BLaER1 treated with 17β-estradiol and CSF1 and Interleukin-3, amounts not matched to agents 10 nM and 100 nM (cell line): ENCODE data around the gene WDR83.
"Not testable (repeated sequence)": the region's sequence is repeated elsewhere in the genome, so short reads cannot be mapped to it uniquely, and the experiment has no call there.

Experiments
- H3K27ac ChIP-seq, 11 experiments: shearing (Covaris generic); formaldehyde crosslinking; 2 replicates each; pipeline ENCODE4 v1.8.1; 2022
- H3K27me3 ChIP-seq, 11 experiments: shearing (Covaris generic); formaldehyde crosslinking; 2 replicates each; pipeline ENCODE4 v1.8.1; 2022
- H3K36me3 ChIP-seq, 11 experiments: shearing (Covaris generic); formaldehyde crosslinking; 2 replicates each; pipeline ENCODE4 v1.8.1; 2022
- H3K4me1 ChIP-seq, 10 experiments: shearing (Covaris generic); formaldehyde crosslinking; 2 replicates each; pipeline ENCODE4 v1.8.1; 2022
- H3K4me2 ChIP-seq, 11 experiments: shearing (Covaris generic); formaldehyde crosslinking; 2 replicates each; pipeline ENCODE4 v1.8.1; 2022
- H3K4me3 ChIP-seq, 10 experiments: shearing (Covaris generic); formaldehyde crosslinking; 2 replicates each; pipeline ENCODE4 v1.8.1; 2022
- H3K9ac ChIP-seq, 11 experiments: shearing (Covaris generic); formaldehyde crosslinking; 2 replicates each; pipeline ENCODE4 v1.8.1; 2022
- H3K9me3 ChIP-seq, 11 experiments: shearing (Covaris generic); formaldehyde crosslinking; replicated peaks in 1 of 11; 2 replicates each; pipeline ENCODE4 v1.8.1; 2022
- H4K20me1 ChIP-seq, 11 experiments: shearing (Covaris generic); formaldehyde crosslinking; 2 replicates each; pipeline ENCODE4 v1.8.1; 2022
- Cebpa-rat ChIP-seq, 11 experiments: shearing (Covaris generic); IDR thresholded peaks; 2 replicates each; pipeline ENCODE4 v1.8.1; 2022

WDR83 gene

DNA sequence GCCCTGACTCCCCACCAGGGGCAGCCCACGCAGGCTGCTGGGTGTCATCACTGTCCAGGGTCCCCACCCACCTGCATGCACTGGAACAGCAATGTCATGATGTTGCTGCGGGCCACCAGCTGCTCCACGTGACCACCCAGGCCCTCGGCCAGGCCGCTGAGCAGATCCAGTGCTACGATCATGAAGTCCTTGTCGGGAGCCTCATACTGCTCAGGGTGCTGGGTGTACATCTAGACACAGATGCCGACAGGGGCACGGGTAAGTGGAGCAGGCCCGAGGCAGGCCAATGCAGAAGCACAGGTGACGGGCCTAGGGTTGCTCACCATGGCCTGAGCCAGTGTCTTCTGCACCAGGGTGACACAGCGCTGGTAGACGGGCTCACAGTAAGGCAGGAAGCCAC, 38.6 kb downstream of the WDR83 start:
- no peak overlapping the region for H3K9ac ChIP-seq
- no peak overlapping the region for H3K4me3 ChIP-seq
- H3K27me3 ChIP-seq, result no peaks in the 10 kb centered on the region
- no peaks in the 10 kb centered on the region for H3K4me1 ChIP-seq
- no peak overlapping the region for H3K27ac ChIP-seq
- H3K9me3 ChIP-seq, result no peaks in the 10 kb centered on the region
- H3K4me2 ChIP-seq, result no peak overlapping the region
- peaks cover 0 to 94% (median 73%) of the 10 kb centered on the region in 11 experiments; a peak in 19 of 22 replicates for H4K20me1 ChIP-seq
- no peak for TF ChIP-seq Cebpa-rat (IDR thresholded peaks at IDR 0.05)
- H3K36me3 ChIP-seq, result peaks cover 96 to 100% (median 98%) of the 10 kb centered on the region in 11 experiments

DNA sequence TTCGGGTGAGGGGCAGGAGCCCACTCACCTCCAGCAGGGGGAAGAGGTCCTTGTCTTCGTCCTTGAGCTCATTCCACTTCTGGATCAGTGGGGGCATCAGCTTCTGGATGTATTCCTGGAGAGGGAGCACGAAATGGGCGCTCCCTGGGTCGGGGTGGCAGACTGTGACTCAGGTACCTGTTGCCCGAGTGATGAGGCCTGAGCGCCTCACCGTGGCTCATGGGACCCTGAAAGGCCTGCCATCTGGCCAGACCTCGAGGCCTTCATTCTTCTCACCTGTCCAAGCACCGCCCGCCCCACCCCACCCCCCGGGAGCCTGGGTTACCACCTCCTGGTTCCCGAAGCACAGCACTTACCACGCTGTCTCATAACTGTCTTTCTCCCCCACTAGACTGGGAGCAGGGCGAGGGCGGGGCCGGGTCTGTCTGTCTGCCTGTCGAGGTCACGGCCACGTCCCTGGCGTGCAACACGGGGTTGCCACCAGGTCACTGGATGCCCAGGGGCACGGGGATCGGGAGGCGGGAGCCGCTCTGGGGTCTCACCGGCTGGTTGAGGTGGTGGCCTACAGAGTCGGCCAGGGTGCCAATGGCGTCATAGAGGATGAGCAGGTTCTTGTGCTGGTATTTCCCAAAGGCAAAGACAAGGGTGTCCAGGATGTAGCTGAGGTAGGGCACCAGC, 39.2 kb downstream of the WDR83 start:
- Histone ChIP-seq H3K4me2 (no peak overlapping the region), H3K4me3 (no peak overlapping the region), H3K9me3 (no peaks in the 10 kb centered on the region), H3K27me3 (no peaks in the 10 kb centered on the region), H3K27ac (no peak overlapping the region), H3K4me1 (no peaks in the 10 kb centered on the region), H3K36me3 (peaks cover 99 to 100% (median 100%) of the 10 kb centered on the region in 11 experiments), H3K9ac (no peak overlapping the region), H4K20me1 (peaks cover 0 to 98% (median 78%) of the 10 kb centered on the region in 11 experiments; a peak in 19 of 22 replicates)
- TF ChIP-seq Cebpa-rat (IDR thresholded peaks at IDR 0.05), result no peak

DNA sequence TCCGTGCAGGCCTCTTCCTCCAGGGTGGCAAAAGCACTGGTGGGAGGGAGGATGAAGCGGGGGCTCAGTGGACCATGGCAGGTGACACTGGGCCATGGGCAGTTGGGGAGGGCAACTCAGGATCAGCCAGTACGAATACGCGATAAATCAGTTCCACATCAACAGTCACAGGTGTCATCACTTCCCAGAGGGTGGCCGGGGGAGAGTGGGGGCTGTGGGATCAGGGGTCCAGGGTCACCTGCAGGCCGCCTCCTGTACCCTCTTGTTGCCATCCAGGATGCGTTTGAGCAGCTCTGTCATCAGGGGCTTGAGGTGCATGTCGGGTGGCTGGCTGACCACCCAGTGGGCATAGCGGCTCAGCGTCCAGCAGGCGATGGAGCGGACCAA, 39.7 kb downstream of the WDR83 start:
- no peak overlapping the region for H3K4me2 ChIP-seq
- no peak overlapping the region for H3K4me3 ChIP-seq
- 0 out of 22 replicates have a peak overlapping the region, but pooled peaks of 1 of the 11 experiments have one; percentile 23 for H3K9ac ChIP-seq
- H3K27ac ChIP-seq, result no peak overlapping the region
- H3K4me1 ChIP-seq, result no peaks in the 10 kb centered on the region
- no peaks in the 10 kb centered on the region for H3K27me3 ChIP-seq
- H3K9me3 ChIP-seq, result no peaks in the 10 kb centered on the region
- peaks cover under 1 to 98% (median 78%) of the 10 kb centered on the region in 11 experiments; a peak in 20 of 22 replicates for H4K20me1 ChIP-seq
- TF ChIP-seq Cebpa-rat (IDR thresholded peaks at IDR 0.05), result no peak
- H3K36me3 ChIP-seq, result peaks cover 99 to 100% (median 100%) of the 10 kb centered on the region in 11 experiments

DNA sequence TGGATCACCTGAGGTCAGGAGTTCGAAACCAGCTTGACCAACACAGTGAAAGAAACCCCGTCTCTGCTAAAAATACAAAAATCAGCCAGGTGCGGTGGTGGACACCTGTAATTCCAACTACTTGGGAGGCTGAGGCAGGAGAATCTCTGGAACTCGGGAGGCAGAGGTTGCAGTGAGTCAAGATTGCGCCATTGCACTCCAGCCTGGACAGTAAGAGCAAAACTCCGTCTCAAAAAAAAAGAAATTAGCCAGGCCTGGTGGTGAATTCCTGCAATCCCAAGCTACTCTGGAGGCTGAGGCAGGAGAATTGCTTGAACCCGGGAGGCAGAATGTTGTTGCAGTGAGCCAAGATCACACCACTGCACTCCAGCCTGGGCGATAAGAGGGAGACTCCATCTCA, 42.0 kb downstream of the WDR83 start:
- Histone ChIP-seq H3K4me2 (no peak overlapping the region), H3K4me1 (no peaks in the 10 kb centered on the region), H3K4me3 (no peak overlapping the region), H3K27me3 (no peaks in the 10 kb centered on the region), H3K9me3 (no peaks in the 10 kb centered on the region), H3K9ac (no peak overlapping the region), H3K36me3 (peaks cover 96 to 98% (median 97%) of the 10 kb centered on the region in 11 experiments), H3K27ac (no peak overlapping the region), H4K20me1 (peaks cover 4 to 96% (median 72%) of the 10 kb centered on the region in 11 experiments; a peak in 20 of 22 replicates)
- TF ChIP-seq Cebpa-rat (IDR thresholded peaks at IDR 0.05), result no peak

- no peak overlapping the region for H3K9ac ChIP-seq
- H3K9me3 ChIP-seq, result no peaks in the 10 kb centered on the region
- peaks cover 96 to 98% (median 97%) of the 10 kb centered on the region in 11 experiments for H3K36me3 ChIP-seq
- H3K4me1 ChIP-seq, result no peaks in the 10 kb centered on the region
- H3K27ac ChIP-seq, result no peak overlapping the region
- H3K4me3 ChIP-seq, result no peak overlapping the region
- TF ChIP-seq Cebpa-rat (IDR thresholded peaks at IDR 0.05), result no peak
- H4K20me1 ChIP-seq, result peaks cover 9 to 96% (median 80%) of the 10 kb centered on the region in 11 experiments; a peak in 20 of 22 replicates
- H3K27me3 ChIP-seq, result no peaks in the 10 kb centered on the region
- H3K4me2 ChIP-seq, result no peak overlapping the region
These were observed 44.6 kb downstream of the WDR83 start for GRCh38 chr19:12711187-12711586.

- peaks cover 15 to 96% (median 80%) of the 10 kb centered on the region in 11 experiments; a peak in 21 of 22 replicates for H4K20me1 ChIP-seq
- peaks cover 94 to 98% (median 97%) of the 10 kb centered on the region in 11 experiments for H3K36me3 ChIP-seq
These were observed 45.5 kb downstream of the WDR83 start for GRCh38 chr19:12712077-12712476.

DNA sequence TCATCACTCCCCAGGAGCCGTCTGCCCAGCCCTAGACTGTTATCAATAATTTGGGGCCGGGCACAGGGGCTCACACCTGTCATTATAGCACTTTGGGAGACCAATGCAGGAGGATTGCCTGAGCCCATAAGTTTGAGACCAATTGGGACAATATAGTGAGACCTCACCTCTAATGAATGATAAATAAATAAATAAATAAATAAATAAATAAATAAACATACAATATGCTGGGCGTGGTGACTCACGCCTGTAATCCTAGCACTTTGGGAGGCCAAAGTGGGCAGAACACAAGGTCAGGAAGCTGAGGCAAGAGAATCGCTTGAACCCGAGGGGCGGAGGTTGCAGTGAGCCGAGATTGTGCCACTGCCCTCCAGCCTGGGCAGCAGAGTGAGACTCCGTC, 46.7 kb downstream of the WDR83 start:
- Histone ChIP-seq H3K9ac (0 out of 22 replicates have a peak overlapping the region, but pooled peaks of 1 of the 11 experiments have one; percentile 9), H3K36me3 (peaks cover 94 to 98% (median 97%) of the 10 kb centered on the region in 11 experiments), H4K20me1 (peaks cover 15 to 98% (median 88%) of the 10 kb centered on the region in 11 experiments; a peak in 21 of 22 replicates)
- not testable (repeated sequence) for H3K4me3 ChIP-seq, H3K27me3 ChIP-seq, H3K27ac ChIP-seq, H3K9me3 ChIP-seq, H3K4me1 ChIP-seq, H3K4me2 ChIP-seq

More at GRCh38 chr19:12712077-12712476, 45.5 kb downstream of the WDR83 start:
- not testable (repeated sequence) for H3K27me3 ChIP-seq, H3K27ac ChIP-seq, H3K9ac ChIP-seq, H3K4me2 ChIP-seq, H3K4me1 ChIP-seq, H3K9me3 ChIP-seq, H3K4me3 ChIP-seq

DNA sequence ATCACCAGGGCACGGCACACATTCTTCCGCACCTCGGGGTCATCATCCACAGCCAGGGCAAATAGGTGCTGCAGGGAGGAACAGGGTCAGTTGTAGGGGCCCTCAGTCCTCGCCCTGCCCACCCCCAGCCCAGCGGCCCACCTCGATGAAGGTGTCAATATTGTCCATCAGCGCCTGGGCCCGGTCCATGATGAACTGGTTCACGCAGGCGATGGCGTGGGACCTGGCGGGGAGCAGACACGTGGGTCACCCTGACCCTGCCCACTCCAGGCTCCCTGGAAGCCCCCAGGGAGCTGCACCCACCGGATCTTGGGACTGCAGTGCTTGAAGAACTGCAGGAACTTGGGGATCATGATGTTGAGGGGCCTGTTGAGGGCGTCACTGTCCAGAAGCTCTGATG, 48.5 kb downstream of the WDR83 start:
- Histone ChIP-seq H4K20me1 (peaks cover 15 to 98% (median 94%) of the 10 kb centered on the region in 11 experiments; a peak in 21 of 22 replicates), H3K27me3 (no peaks in the 10 kb centered on the region), H3K4me3 (no peak overlapping the region), H3K9me3 (no peaks in the 10 kb centered on the region), H3K4me1 (peaks cover 18 to 25% (median 21%) of the 10 kb centered on the region in 10 experiments), H3K4me2 (no peak overlapping the region), H3K36me3 (peaks cover 89 to 98% (median 97%) of the 10 kb centered on the region in 11 experiments), H3K27ac (no peak overlapping the region), H3K9ac (peak overlapping the region in 1 of 11 experiments; percentile 19; a peak in 1 of 22 replicates)
- no peak for TF ChIP-seq Cebpa-rat (IDR thresholded peaks at IDR 0.05)

GRCh38 chr19:12715929-12716328, 49.3 kb downstream of the WDR83 start:
- Histone ChIP-seq H3K27ac (no peak overlapping the region), H3K4me2 (no peak overlapping the region), H3K9ac (peak overlapping the region in 4 of 11 experiments; percentile 12 to 44 (median 22); a peak in 4 of 22 replicates), H4K20me1 (peaks cover 15 to 98% (median 95%) of the 10 kb centered on the region in 11 experiments; a peak in 21 of 22 replicates), H3K36me3 (peaks cover 80 to 97% (median 94%) of the 10 kb centered on the region in 11 experiments), H3K4me3 (no peak overlapping the region), H3K27me3 (no peaks in the 10 kb centered on the region), H3K9me3 (no peaks in the 10 kb centered on the region), H3K4me1 (peaks cover 24 to 31% (median 28%) of the 10 kb centered on the region in 10 experiments)
- TF ChIP-seq Cebpa-rat (IDR thresholded peaks at IDR 0.05), result no peak
